ENCODE data around the gene ZNF418. TPM values are rescaled to one million over a fixed set of nuclear protein-coding genes. Genes with fewer than 3 reads are reported as not detected.

The ZNF418 gene
- total and polyA plus RNA-seq, 2 of the 13 experiments (the other 11 are each of a cell fraction or from before 2014, with no cell fraction given): 0.07 to 0.27 TPM

DNA sequence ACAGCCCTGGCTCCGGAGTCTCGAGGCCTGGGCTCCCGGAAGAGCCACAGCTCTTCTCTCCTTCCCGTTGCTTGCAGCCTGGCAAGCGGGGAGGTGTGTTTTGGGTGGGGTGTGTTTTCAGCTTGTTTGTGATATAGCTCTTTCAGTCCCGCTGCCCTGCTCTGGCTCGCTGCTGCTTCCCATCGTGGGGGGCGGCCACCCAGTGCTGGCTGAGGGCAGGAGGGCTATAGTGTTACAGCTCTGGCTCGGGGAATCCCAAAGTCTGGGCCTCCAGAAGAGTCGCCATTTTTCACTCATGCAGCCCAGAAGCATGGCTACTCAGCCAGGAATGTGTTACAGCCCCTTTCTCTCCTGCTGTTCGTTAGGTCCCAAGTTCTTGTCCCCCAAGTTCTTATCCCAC is 14.5 kb upstream of the ZNF418 start (continued):
- TF ChIP-seq HNF1A (IDR thresholded peaks at IDR 0.05; ENCODE audit: low read depth) (no peak), HNF1A (CRISPR knock-in tag; IDR thresholded peaks at IDR 0.05; ENCODE audit: borderline replicate concordance) (no peak), SMAD9 (CRISPR knock-in tag; IDR thresholded peaks at IDR 0.05) (no peak), ZNF672 (CRISPR knock-in tag; IDR thresholded peaks at IDR 0.05) (no peak), CHD4 (IDR thresholded peaks at IDR 0.05; ENCODE audit: borderline replicate concordance, low read length) (no peak), MBD4 (IDR thresholded peaks at IDR 0.05; ENCODE audit: borderline replicate concordance, low read length) (no peak), MZF1 (CRISPR knock-in tag; IDR thresholded peaks at IDR 0.05; ENCODE audit: borderline replicate concordance) (no peak), ZNF598 (CRISPR knock-in tag; IDR thresholded peaks at IDR 0.05; ENCODE audit: borderline replicate concordance) (no peak), KAT8 (CRISPR knock-in tag; IDR thresholded peaks at IDR 0.05) (no peak), ADNP (CRISPR knock-in tag; IDR thresholded peaks at IDR 0.05) (no peak), ZZZ3 (CRISPR knock-in tag; IDR thresholded peaks at IDR 0.05; ENCODE audit: borderline replicate concordance) (no peak)
- TF ChIP-seq, protein P1, sequence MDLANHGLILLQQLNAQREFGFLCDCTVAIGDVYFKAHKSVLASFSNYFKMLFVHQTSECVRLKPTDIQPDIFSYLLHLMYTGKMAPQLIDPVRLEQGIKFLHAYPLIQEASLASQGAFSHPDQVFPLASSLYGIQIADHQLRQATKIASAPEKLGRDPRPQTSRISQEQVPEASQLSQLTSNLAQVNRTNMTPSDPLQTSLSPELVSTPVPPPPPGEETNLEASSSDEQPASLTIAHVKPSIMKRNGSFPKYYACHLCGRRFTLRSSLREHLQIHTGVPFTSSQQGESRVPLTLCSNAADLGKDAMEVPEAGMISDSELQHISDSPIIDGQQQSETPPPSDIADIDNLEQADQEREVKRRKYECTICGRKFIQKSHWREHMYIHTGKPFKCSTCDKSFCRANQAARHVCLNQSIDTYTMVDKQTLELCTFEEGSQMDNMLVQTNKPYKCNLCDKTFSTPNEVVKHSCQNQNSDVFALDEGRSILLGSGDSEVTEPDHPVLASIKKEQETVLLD (CRISPR knock-in tag; IDR thresholded peaks at IDR 0.05; ENCODE audit: low read depth): no peak

Measured in HepG2 (cell line).